ENCODE results near the gene INHBA.

The INHBA gene

DNA sequence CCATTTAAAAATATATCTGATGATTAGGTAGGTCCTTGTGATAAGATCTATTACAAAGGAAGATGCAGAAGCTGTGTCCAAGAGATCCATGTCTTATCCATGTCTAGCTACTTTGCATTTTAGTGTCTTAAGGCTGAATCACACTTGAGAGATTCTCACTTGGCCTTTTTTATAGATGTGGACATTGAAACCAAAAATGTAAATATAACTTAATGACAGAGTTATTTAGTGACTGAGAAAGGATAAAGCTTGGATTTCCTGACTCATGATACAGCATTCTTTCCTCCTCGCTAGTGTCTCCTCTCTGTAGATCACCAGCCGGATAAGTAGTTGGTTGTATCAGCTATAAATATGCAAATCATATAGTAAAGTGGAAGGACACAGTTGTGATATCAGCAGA is 23.3 kb downstream of the INHBA start:
- H3K9ac ChIP-seq (ENCODE audit: low read length) = no peak overlapping the region
- no peaks in the 10 kb centered on the region for H3K36me3 ChIP-seq (ENCODE audit: control insufficient read depth, low read depth, low read length)
- H3K27me3 ChIP-seq (ENCODE audit: control insufficient read depth, insufficient read depth, low read length) = no peaks in the 10 kb centered on the region
- no peaks in the 10 kb centered on the region for H3K9me3 ChIP-seq (ENCODE audit: control insufficient read depth, low read depth, low read length)
- H3K4me3 ChIP-seq (ENCODE audit: low read length) = no peak overlapping the region
- no peak overlapping the region for H3K27ac ChIP-seq (ENCODE audit: low read length)
- H3K4me1 ChIP-seq (ENCODE audit: control insufficient read depth, low read depth, low read length) = peaks cover 16% of the 10 kb centered on the region

DNA sequence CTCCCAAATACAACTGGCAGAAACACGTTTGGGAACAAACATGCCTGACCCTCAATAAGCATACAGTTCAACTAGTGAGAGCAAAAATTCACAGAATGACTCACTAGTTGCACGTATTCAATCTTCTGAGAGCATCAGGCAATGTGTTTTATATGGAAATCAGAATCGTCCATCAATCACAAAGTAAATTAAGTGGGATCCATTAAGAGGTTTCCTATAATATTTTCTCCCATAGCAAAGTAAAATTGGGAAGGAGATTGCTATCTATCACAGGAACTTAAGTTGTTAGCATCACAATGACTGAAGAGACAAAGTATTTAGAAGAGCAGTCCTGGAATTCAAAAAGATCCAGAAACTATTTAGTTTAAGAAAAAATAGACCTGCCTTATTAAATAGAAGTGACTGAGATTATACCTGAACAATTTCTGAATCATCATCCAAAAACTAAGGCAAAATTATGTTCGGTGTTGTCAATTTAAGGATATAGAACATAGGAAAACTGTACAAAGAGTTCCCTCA is 28.3 kb downstream of the INHBA start:
- H3K27ac ChIP-seq (ENCODE audit: low read length) = no peak overlapping the region
- no peaks in the 10 kb centered on the region for H3K36me3 ChIP-seq (ENCODE audit: control insufficient read depth, low read depth, low read length)
- no peaks in the 10 kb centered on the region for H3K27me3 ChIP-seq (ENCODE audit: control insufficient read depth, insufficient read depth, low read length)
- H3K4me3 ChIP-seq (ENCODE audit: low read length) = no peak overlapping the region
- no peaks in the 10 kb centered on the region for H3K9me3 ChIP-seq (ENCODE audit: control insufficient read depth, low read depth, low read length)
- peaks cover 13% of the 10 kb centered on the region for H3K4me1 ChIP-seq (ENCODE audit: control insufficient read depth, low read depth, low read length)
- no peak overlapping the region for H3K9ac ChIP-seq (ENCODE audit: low read length)

DNA sequence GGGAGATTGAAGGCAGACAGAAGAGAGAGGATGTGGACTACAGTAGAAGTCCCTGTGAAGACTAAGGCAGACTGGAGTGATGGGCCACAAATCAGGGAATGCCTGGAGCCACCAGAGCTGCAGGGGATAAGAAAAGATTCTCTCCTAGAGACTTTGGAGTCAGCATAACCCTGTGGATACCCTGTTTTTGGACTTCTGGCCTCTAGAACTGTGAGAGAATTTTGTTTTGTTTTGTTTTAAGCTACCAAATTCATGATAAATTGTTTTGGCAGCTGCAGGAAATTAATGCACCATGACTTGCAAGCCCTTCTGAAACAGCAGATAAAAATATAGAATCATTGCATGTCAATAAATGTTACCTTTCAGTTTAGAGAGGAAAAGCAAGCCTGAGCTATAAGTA is 41.3 kb downstream of the INHBA start:
- Histone ChIP-seq H3K27me3 (ENCODE audit: control insufficient read depth, insufficient read depth, low read length) (no peaks in the 10 kb centered on the region), H3K36me3 (ENCODE audit: control insufficient read depth, low read depth, low read length) (no peaks in the 10 kb centered on the region), H3K4me3 (ENCODE audit: low read length) (no peak overlapping the region), H3K27ac (ENCODE audit: low read length) (no peak overlapping the region), H3K9me3 (ENCODE audit: control insufficient read depth, low read depth, low read length) (no peaks in the 10 kb centered on the region), H3K4me1 (ENCODE audit: control insufficient read depth, low read depth, low read length) (peaks cover 7% of the 10 kb centered on the region), H3K9ac (ENCODE audit: low read length) (no peak overlapping the region)

DNA sequence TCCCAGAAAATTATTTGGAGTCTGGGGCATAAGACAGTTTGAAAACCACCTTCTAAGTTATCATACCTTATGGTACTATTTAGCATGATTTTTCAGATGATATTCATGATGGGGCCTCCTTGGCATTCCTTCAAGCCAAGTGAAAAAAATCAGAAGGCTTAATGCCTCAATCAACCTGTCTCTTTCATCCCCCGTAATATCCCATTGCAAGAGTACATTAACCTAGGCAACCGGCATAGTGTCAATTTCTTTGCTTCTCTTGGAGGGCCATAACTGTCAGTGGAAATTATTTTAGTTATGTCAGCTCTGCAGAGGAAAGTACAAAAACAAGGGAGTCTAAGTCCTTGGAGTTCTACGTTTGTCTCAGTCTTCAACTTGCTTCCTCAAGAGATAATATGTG is 43.4 kb downstream of the INHBA start:
- Histone ChIP-seq H3K27me3 (ENCODE audit: control insufficient read depth, insufficient read depth, low read length) (no peaks in the 10 kb centered on the region), H3K9me3 (ENCODE audit: control insufficient read depth, low read depth, low read length) (no peaks in the 10 kb centered on the region), H3K27ac (ENCODE audit: low read length) (no peak overlapping the region), H3K4me3 (ENCODE audit: low read length) (no peak overlapping the region), H3K36me3 (ENCODE audit: control insufficient read depth, low read depth, low read length) (no peaks in the 10 kb centered on the region), H3K9ac (ENCODE audit: low read length) (no peak overlapping the region), H3K4me1 (ENCODE audit: control insufficient read depth, low read depth, low read length) (no peaks in the 10 kb centered on the region)

DNA sequence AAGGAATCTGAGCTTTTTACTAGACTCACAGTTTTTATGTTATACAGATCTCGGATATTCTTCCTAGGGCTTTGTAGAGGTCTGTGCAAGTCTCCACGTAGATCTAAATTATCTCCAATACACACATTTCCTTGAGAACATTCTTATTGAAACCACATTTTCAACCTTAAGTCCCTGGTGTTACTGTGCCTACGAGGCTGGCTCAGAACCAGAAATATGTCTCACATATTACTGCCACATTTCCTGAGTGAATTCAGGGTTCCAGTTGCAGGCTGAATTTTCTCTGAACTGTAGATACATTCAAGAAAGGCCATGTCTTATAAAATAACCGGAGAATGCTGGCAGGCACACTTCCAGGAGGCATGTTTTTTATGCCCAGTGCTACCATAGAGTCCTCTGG is 46.5 kb downstream of the INHBA start:
- Histone ChIP-seq H3K36me3 (ENCODE audit: control insufficient read depth, low read depth, low read length) (no peaks in the 10 kb centered on the region), H3K27ac (ENCODE audit: low read length) (no peak overlapping the region), H3K9me3 (ENCODE audit: control insufficient read depth, low read depth, low read length) (no peaks in the 10 kb centered on the region), H3K4me1 (ENCODE audit: control insufficient read depth, low read depth, low read length) (no peaks in the 10 kb centered on the region), H3K27me3 (ENCODE audit: control insufficient read depth, insufficient read depth, low read length) (no peaks in the 10 kb centered on the region), H3K4me3 (ENCODE audit: low read length) (no peak overlapping the region), H3K9ac (ENCODE audit: low read length) (no peak overlapping the region)

DNA sequence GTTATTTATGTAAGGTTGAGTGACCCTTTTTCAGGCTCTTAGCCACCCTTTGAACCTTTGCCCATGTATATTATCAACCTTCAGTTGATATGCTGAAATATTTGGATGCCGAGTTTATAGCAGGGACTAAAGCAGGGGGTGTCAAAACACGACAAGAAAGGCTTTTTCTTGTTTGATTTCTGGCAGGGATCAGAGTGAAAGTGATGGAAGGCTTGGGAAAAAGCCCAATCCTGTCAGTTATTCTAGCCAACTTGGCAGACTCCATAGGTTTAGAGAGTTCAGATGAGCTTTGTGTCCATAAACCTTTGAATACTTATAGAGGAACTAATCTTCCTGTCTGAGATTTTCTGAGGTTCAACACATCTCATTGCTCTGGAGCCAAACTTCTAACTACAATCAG is 47.5 kb downstream of the INHBA start:
- Histone ChIP-seq H3K4me1 (ENCODE audit: control insufficient read depth, low read depth, low read length) (no peaks in the 10 kb centered on the region), H3K9me3 (ENCODE audit: control insufficient read depth, low read depth, low read length) (no peaks in the 10 kb centered on the region), H3K4me3 (ENCODE audit: low read length) (no peak overlapping the region), H3K27me3 (ENCODE audit: control insufficient read depth, insufficient read depth, low read length) (no peaks in the 10 kb centered on the region), H3K27ac (ENCODE audit: low read length) (no peak overlapping the region), H3K36me3 (ENCODE audit: control insufficient read depth, low read depth, low read length) (no peaks in the 10 kb centered on the region), H3K9ac (ENCODE audit: low read length) (no peak overlapping the region)

DNA sequence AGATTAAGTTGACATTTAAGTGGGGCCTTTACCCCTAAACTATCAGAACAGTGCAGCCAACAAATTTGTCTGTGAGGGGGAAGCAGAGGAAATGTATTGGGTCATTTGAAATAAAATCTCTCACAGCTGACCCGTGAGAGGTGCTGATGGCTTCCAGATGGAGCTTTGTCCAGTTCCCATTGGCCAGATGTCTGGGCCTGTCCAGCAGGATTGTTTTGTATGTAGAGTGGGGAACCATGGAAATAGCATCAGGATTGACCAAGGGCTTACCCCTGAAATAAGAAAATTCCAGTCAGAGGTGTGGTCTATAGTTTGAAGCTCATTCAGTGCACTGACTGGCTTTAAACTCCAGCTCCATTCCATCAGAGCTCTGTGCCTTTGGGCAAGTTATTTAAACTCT is 50.6 kb downstream of the INHBA start:
- no peak overlapping the region for H3K4me3 ChIP-seq (ENCODE audit: low read length)
- H3K36me3 ChIP-seq (ENCODE audit: control insufficient read depth, low read depth, low read length) = no peaks in the 10 kb centered on the region
- no peak overlapping the region for H3K27ac ChIP-seq (ENCODE audit: low read length)
- peaks cover 5% of the 10 kb centered on the region for H3K4me1 ChIP-seq (ENCODE audit: control insufficient read depth, low read depth, low read length)
- no peaks in the 10 kb centered on the region for H3K27me3 ChIP-seq (ENCODE audit: control insufficient read depth, insufficient read depth, low read length)
- no peaks in the 10 kb centered on the region for H3K9me3 ChIP-seq (ENCODE audit: control insufficient read depth, low read depth, low read length)
- H3K9ac ChIP-seq (ENCODE audit: low read length) = no peak overlapping the region

DNA sequence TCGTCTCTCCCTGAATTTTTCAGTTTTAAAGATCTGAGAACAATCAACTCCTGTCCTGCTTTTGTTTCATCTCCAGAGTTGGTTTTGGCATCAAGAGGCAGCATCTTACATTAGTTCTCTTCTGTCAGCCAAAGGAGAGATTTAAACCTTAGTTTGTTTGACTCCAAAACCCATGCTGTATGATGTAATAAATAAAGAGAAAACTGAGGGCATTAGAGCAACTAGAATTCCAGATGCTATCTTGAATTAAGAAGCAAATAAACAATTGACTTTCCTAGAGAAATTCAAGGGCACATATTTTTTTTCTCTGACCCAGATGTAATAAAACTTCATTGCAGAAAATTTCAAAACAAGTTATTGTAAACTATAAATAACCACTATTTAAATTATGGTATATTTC is 54.4 kb downstream of the INHBA start:
- Histone ChIP-seq H3K9me3 (ENCODE audit: control insufficient read depth, low read depth, low read length) (no peaks in the 10 kb centered on the region), H3K9ac (ENCODE audit: low read length) (no peak overlapping the region), H3K27me3 (ENCODE audit: control insufficient read depth, insufficient read depth, low read length) (no peaks in the 10 kb centered on the region), H3K4me3 (ENCODE audit: low read length) (no peak overlapping the region), H3K27ac (ENCODE audit: low read length) (no peak overlapping the region), H3K4me1 (ENCODE audit: control insufficient read depth, low read depth, low read length) (peaks cover 5% of the 10 kb centered on the region), H3K36me3 (ENCODE audit: control insufficient read depth, low read depth, low read length) (no peaks in the 10 kb centered on the region)

DNA sequence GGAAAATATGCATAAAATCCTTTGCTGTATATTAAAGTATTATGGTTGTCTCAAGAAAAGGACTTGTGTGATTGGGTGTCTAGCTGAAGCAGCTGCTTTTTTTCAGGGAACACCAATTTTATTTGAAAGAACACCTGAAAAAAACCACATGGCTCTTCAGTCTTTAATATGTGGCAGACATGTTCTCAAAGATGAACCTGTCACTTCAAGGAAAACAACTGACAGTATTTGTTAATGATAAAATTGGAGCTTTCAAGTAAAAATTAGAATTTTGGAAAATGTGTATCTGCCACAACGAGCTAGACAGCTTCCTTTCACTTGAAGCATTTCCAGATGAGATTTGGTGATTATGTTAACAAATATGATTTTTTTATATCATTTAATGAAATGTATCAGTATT is 59.3 kb downstream of the INHBA start:
- H3K36me3 ChIP-seq (ENCODE audit: control insufficient read depth, low read depth, low read length) = no peaks in the 10 kb centered on the region
- no peak overlapping the region for H3K9ac ChIP-seq (ENCODE audit: low read length)
- no peaks in the 10 kb centered on the region for H3K9me3 ChIP-seq (ENCODE audit: control insufficient read depth, low read depth, low read length)
- H3K27me3 ChIP-seq (ENCODE audit: control insufficient read depth, insufficient read depth, low read length) = no peaks in the 10 kb centered on the region
- no peak overlapping the region for H3K27ac ChIP-seq (ENCODE audit: low read length)
- H3K4me1 ChIP-seq (ENCODE audit: control insufficient read depth, low read depth, low read length) = peaks cover 5% of the 10 kb centered on the region
- H3K4me3 ChIP-seq (ENCODE audit: low read length) = no peak overlapping the region

DNA sequence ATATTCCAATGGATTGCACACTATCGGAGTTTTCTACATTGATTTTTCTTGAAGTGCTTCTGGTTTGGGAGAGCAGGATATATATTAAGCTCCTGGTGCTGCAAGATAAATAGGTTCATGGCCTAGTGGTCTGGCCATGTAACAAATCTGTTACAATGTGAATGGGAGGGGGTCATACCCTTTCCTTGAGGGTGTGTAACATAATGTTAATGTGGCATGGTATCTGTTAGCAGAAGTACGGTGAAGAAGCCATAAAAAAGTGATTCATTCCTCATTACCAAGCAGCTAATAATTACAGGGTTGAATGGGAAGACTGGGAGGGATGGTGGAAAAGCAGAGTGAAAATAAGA is 61.2 kb downstream of the INHBA start:
- no peak overlapping the region for H3K27ac ChIP-seq (ENCODE audit: low read length)
- peaks cover under 1% of the 10 kb centered on the region for H3K4me1 ChIP-seq (ENCODE audit: control insufficient read depth, low read depth, low read length)
- H3K36me3 ChIP-seq (ENCODE audit: control insufficient read depth, low read depth, low read length) = no peaks in the 10 kb centered on the region
- no peak overlapping the region for H3K4me3 ChIP-seq (ENCODE audit: low read length)
- no peaks in the 10 kb centered on the region for H3K27me3 ChIP-seq (ENCODE audit: control insufficient read depth, insufficient read depth, low read length)
- H3K9ac ChIP-seq (ENCODE audit: low read length) = no peak overlapping the region
- H3K9me3 ChIP-seq (ENCODE audit: control insufficient read depth, low read depth, low read length) = no peaks in the 10 kb centered on the region

DNA sequence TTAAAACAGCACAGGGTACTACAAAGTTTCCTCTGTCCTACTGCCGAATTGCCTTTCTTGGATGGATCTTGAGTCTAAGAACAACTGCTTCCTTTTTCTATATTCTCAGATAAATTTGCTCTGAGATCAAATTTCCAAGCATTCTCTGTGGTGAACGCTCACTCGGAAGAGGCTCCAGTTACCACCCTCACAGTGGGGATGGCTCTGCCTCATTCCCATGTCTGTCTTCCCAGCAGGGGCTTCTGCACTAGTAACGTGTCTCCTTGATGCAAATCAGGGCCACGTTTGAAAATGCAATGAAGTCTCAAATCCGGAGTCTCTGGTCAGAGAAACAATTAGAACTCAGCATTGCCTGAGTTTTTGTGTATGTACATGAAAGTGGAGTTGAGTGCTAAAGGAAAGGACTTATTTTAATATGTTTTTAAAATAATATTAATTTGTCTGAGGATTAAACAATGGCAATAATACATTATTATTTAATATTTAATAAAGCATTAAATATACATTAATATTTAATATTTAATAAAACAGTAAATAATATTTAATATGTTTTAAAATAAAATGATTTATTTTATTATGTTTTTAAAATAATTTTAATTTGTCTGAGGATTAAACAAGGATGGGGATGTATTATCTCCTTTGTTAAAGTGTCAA is 61.8 kb downstream of the INHBA start:
- H3K9me3 ChIP-seq (ENCODE audit: control insufficient read depth, low read depth, low read length) = no peaks in the 10 kb centered on the region

DNA sequence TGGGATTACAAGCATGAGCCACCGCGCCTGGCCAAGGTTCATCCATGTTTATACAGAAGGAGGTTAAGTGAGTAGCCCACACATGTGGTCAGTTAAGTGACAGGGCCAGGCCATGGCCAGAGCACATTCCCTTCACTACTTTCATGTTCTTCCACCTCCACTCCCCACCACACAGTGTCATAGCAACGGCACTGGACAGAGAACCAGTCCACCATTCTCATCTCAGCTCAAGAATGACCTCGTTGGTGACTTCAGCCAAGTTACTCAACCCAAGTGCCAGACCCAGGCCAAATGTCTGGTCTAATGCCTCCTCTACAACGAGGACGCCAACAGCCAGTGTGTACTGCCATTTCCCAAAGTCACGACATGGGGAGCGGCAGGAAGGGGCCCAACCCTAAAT is 62.4 kb downstream of the INHBA start:
- peaks cover 10% of the 10 kb centered on the region for H3K4me1 ChIP-seq (ENCODE audit: control insufficient read depth, low read depth, low read length)
- no peak overlapping the region for H3K4me3 ChIP-seq (ENCODE audit: low read length)
- H3K27ac ChIP-seq (ENCODE audit: low read length) = no peak overlapping the region
- H3K9ac ChIP-seq (ENCODE audit: low read length) = no peak overlapping the region
- no peaks in the 10 kb centered on the region for H3K36me3 ChIP-seq (ENCODE audit: control insufficient read depth, low read depth, low read length)
- H3K27me3 ChIP-seq (ENCODE audit: control insufficient read depth, insufficient read depth, low read length) = no peaks in the 10 kb centered on the region
- H3K9me3 ChIP-seq (ENCODE audit: control insufficient read depth, low read depth, low read length) = no peaks in the 10 kb centered on the region

More for the DNA sequence above, 61.8 kb downstream of the INHBA start:
- Histone ChIP-seq H3K36me3 (ENCODE audit: control insufficient read depth, low read depth, low read length) (no peaks in the 10 kb centered on the region), H3K4me3 (ENCODE audit: low read length) (no peak overlapping the region), H3K4me1 (ENCODE audit: control insufficient read depth, low read depth, low read length) (peaks cover 6% of the 10 kb centered on the region), H3K27ac (ENCODE audit: low read length) (no peak overlapping the region), H3K9ac (ENCODE audit: low read length) (no peak overlapping the region), H3K27me3 (ENCODE audit: control insufficient read depth, insufficient read depth, low read length) (no peaks in the 10 kb centered on the region)

Measured in iPS-18a (cell line).